A549 (cell line): ENCODE results near the gene MYL4. TPM values are rescaled to one million over a fixed set of nuclear protein-coding genes. Genes with fewer than 3 reads are reported as not detected.

ENCODE experiments used
- ATAC-seq, 2 experiments: fragments of 200-7000 bp in 1 of 2; fragments of >200 bp in 1 of 2; cut with Nextera tagmentation in 1 of 2; cut with Tn5 transposase in 1 of 2; 3 replicates each; pipeline versions ENCODE4 v1.8.0 to v1.9.1; 2018 to 2020; ENCODE audit warnings: mild to moderate bottlenecking in 1 of 2, moderate library complexity in 1 of 2
- CTCF ChIA-PET: fragments of 300-600 bp; sonication (Branson Sonifier 250); formaldehyde crosslinking; extraction: SDS; loops from one replicate; lab custom pipeline; 2021; ENCODE audit warnings: antibody characterized with exemption, inconsistent platforms; lab: Yijun Ruan, JAX
- POLR2A ChIA-PET: fragments of 350-600 bp; formaldehyde crosslinking; extraction: SDS; loops from one replicate; lab custom pipeline; 2021; ENCODE audit warnings: antibody characterized with exemption, inconsistent platforms; lab: Yijun Ruan, JAX
- DNase-seq, 2 experiments: peaks; one replicate each; pipeline versions ENCODE4 v3.0.0 to v3.0.0-alpha.2; 2011 to 2016; ENCODE audit warnings: low read depth in 1 of 2, low spot score in 1 of 2
- FAIRE-seq: peaks from 2 replicates; lab custom pipeline; 2011; peaks lifted over from hg19 to GRCh38; lab: Jason Lieb, UNC
- H3K27ac ChIP-seq, 2 experiments: fragments of >200 bp; sonication (Bioruptor Twin); formaldehyde crosslinking; 3 replicates each; pipeline ENCODE4 v1.5.1; 2016 to 2017
- H3K4me1 ChIP-seq: fragments of >200 bp; sonication (Bioruptor Twin); formaldehyde crosslinking; 3 replicates; pipeline ENCODE4 v1.6.1; 2016
- H3K4me2 ChIP-seq: fragments of >200 bp; sonication (Bioruptor Twin); formaldehyde crosslinking; 3 replicates; pipeline ENCODE4 v1.6.1; 2016
- H3K4me3 ChIP-seq: fragments of >200 bp; sonication (Bioruptor Twin); formaldehyde crosslinking; 3 replicates; pipeline ENCODE4 v1.5.1; 2016
- H3K9me3 ChIP-seq: fragments of >200 bp; sonication (Bioruptor Twin); formaldehyde crosslinking; 3 replicates; pipeline ENCODE4 v1.6.1; 2016
- CBX2 ChIP-seq: fragments of 200-600 bp; sonication (generic); IDR thresholded peaks from 2 replicates; pipeline ENCODE4 v1.6.1; 2016; ENCODE audit warnings: low read depth, mild to moderate bottlenecking, borderline replicate concordance
- CEBPB ChIP-seq, 2 experiments: fragments of >200 bp in 1 of 2; sonication (Bioruptor Twin) in 1 of 2; formaldehyde crosslinking in 1 of 2; IDR thresholded peaks; 2 replicates each; pipeline ENCODE4 v1.6.1; 2012 to 2016
- CHD2 ChIP-seq: fragments of 150-350 bp; IDR thresholded peaks from 2 replicates; pipeline ENCODE4 v1.6.1; 2014; ENCODE audit warnings: low read length; ENCODE audit not compliant: partially characterized antibody
- CHD4 ChIP-seq: fragments of 200-600 bp; sonication (generic); IDR thresholded peaks from 2 replicates; pipeline ENCODE4 v1.6.1; 2016; ENCODE audit warnings: antibody characterized with exemption, mild to moderate bottlenecking, borderline replicate concordance
- FOSL2 ChIP-seq, 2 experiments: fragments of 450-650 bp in 1 of 2; fragments of >200 bp in 1 of 2; sonication (Bioruptor Twin) in 1 of 2; formaldehyde crosslinking; IDR thresholded peaks; 2 replicates each; pipeline versions ENCODE4 v1.5.0 to v1.6.1; 2016 to 2020; ENCODE audit warnings: mild to moderate bottlenecking in 1 of 2, moderate library complexity in 1 of 2
- GATA3 ChIP-seq: IDR thresholded peaks from 2 replicates; pipeline ENCODE4 v1.6.1; 2012; ENCODE audit warnings: borderline replicate concordance
- HOXA7 ChIP-seq: fragments of 250-450 bp; sonication (Bioruptor Pico); IDR thresholded peaks from 2 replicates; pipeline ENCODE4 v1.5.0; 2020; ENCODE audit warnings: mild to moderate bottlenecking, moderate library complexity
- HOXB5 ChIP-seq: fragments of 250-450 bp; sonication (Bioruptor Pico); IDR thresholded peaks from 2 replicates; pipeline ENCODE4 v1.5.0; 2020; ENCODE audit warnings: mild to moderate bottlenecking, moderate library complexity
- JUNB ChIP-seq: fragments of >200 bp; sonication (Bioruptor Twin); formaldehyde crosslinking; IDR thresholded peaks from 2 replicates; pipeline ENCODE4 v1.6.1; 2016
- RAD21 ChIP-seq, 2 experiments: fragments of >200 bp in 1 of 2; sonication (Bioruptor Twin) in 1 of 2; formaldehyde crosslinking in 1 of 2; IDR thresholded peaks in 1 of 2; conservative IDR thresholded peaks in 1 of 2; 2 replicates in 1 of 2; 3 replicates in 1 of 2; pipeline ENCODE4 v1.6.1; 2012 to 2018; ENCODE audit warnings: inconsistent platforms in 1 of 2
- RCOR1 ChIP-seq: fragments of 150-350 bp; IDR thresholded peaks from 2 replicates; pipeline ENCODE4 v1.6.1; 2014; ENCODE audit warnings: antibody characterized with exemption, low read length, low read depth
- TFCP2L1 ChIP-seq: fragments of 250-450 bp; sonication (Bioruptor Pico); IDR thresholded peaks from 2 replicates; pipeline ENCODE4 v1.5.0; 2021; ENCODE audit warnings: mild to moderate bottlenecking
- TP53 ChIP-seq: fragments of 250-450 bp; sonication (Bioruptor Pico); IDR thresholded peaks from 2 replicates; pipeline ENCODE4 v1.5.0; 2021; ENCODE audit warnings: mild to moderate bottlenecking, moderate library complexity
- ZC3H11A ChIP-seq: fragments of 450-650 bp; IDR thresholded peaks from 2 replicates; pipeline ENCODE4 v1.6.1; 2014; ENCODE audit warnings: antibody characterized with exemption, mild to moderate bottlenecking
- ZSCAN20 ChIP-seq: fragments of 250-450 bp; sonication (Bioruptor Pico); IDR thresholded peaks from 2 replicates; pipeline ENCODE4 v1.8.0; 2022; ENCODE audit warnings: mild to moderate bottlenecking, moderate library complexity
- WGBS: methylation state at CpG from one replicate; pipeline ENCODE4 v1.1.6; 2017; ENCODE audit errors: missing lambda C conversion rate; 5-methylcytosine and 5-hydroxymethylcytosine counted together
- polyA plus RNA-seq, 4 experiments: library from polyadenylated mRNA; depleted of rRNA in 3 of 4; stranded (reverse); fragments of >200 nt; fragmentation: RNase III in 1 of 4; extraction: RNeasy Plus Mini Kit Qiagen cat#74134 plus additional on column Dnase treatment in 1 of 4; gene quantifications; 2 replicates in 3 of 4; 3 replicates in 1 of 4; pipeline ENCODE4 v1.2.3, GENCODE V29; 2011 to 2017
- TF ChIP-seq, protein P1 (sequence below): fragments of >200 bp; sonication (Bioruptor Twin); formaldehyde crosslinking; IDR thresholded peaks from 2 replicates; pipeline ENCODE4 v1.6.1; 2016
- TF ChIP-seq, protein P2 (sequence below): fragments of 450-650 bp; IDR thresholded peaks from 2 replicates; pipeline ENCODE4 v1.6.1; 2014; ENCODE audit warnings: antibody characterized with exemption
- TF ChIP-seq, protein P3 (sequence below): IDR thresholded peaks from 2 replicates; pipeline ENCODE4 v1.6.1; 2012; ENCODE audit warnings: low read depth, borderline replicate concordance
- TF ChIP-seq, protein P4 (sequence below): fragments of 250-450 bp; sonication (Bioruptor Pico); IDR thresholded peaks from 2 replicates; pipeline ENCODE4 v1.5.0; 2020; ENCODE audit warnings: low read depth, mild to moderate bottlenecking, moderate library complexity
- TF ChIP-seq, protein P5 (sequence below): fragments of >200 bp; sonication (Bioruptor Twin); formaldehyde crosslinking; IDR thresholded peaks from 3 replicates; pipeline ENCODE4 v1.5.1; 2016

The MYL4 gene
- polyA plus RNA-seq, 2 of the 4 experiments (the other 2 are of a cell fraction): not detected

DNA sequence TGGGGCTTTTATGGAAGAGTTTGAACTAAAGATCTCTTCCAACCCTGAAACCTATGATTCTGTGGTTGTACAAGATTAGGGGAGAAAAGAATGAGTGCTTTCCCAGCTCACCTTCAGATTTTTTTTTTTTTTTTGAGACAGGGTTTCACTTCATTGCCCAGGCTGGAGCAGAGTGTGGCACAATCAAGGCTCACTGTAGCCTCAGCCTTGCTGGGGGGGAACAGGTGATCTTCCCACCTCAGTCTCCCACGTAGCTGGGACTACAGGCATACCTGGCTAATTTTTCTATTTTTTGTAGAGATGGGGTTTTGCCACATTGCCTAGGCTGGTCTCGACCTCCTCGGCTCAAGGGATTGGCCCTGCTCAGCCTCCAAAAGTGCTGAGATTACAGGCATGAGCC, 22.7 kb downstream of the MYL4 start:
- FAIRE-seq (no peak), ATAC-seq (no peak), DNase-seq (no peak)
- no peak overlapping the region for H3K4me3 ChIP-seq
- peaks cover 7% of the 10 kb centered on the region; the same call in 1 of the 3 replicates for H3K4me1 ChIP-seq
- TF ChIP-seq FOSL2 (IDR thresholded peaks at IDR 0.05) (no peak), FOSL2 (CRISPR knock-in tag; IDR thresholded peaks at IDR 0.05) (no peak), CHD4 (no peak), CBX2 (no peak), ZC3H11A (no peak), ZSCAN20 (CRISPR knock-in tag) (no peak), JUNB (no peak)
- TF ChIP-seq, protein P1, sequence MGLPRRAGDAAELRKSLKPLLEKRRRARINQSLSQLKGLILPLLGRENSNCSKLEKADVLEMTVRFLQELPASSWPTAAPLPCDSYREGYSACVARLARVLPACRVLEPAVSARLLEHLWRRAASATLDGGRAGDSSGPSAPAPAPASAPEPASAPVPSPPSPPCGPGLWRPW: no peak
- ChIA-PET POLR2A (no interaction called here), CTCF (interaction anchor here (1.1 to 8.7 kb wide), 6 partner anchors 10 to 384 kb away, joined by 4 to 204 read pairs (median 14); partner anchors contain the start of gene EFCAB13)
- no peak overlapping the region for H3K27ac ChIP-seq
- H3K4me2 ChIP-seq: no peak overlapping the region
- WGBS: 68% methylated on average over 3 of the region's 3 CpGs
- H3K9me3 ChIP-seq: no peaks in the 10 kb centered on the region

DNA sequence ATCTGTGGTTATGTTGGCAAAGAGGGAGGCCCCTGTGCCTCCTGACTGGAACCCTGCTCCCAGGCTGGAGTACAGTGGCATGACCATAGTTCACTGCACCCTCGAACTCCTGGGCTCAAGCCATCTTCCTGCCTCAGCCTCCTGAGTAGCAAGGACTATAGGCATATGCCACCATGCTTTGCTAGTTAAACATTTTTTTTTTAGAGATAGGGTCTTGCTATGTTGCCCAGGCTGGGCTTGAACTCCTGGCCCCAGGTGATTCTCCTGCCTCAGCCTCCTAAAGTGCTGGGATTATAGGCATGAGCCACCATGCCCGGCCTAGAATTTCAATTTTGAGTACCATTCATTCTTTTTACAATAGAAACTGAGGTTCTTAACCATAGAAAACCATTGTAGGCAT, 23.3 kb downstream of the MYL4 start:
- Histone ChIP-seq H3K27ac (no peak overlapping the region), H3K4me1 (peaks cover 7% of the 10 kb centered on the region; the same call in 1 of the 3 replicates), H3K4me2 (no peak overlapping the region), H3K9me3 (no peaks in the 10 kb centered on the region), H3K4me3 (no peak overlapping the region)
- TF ChIP-seq, protein P2, sequence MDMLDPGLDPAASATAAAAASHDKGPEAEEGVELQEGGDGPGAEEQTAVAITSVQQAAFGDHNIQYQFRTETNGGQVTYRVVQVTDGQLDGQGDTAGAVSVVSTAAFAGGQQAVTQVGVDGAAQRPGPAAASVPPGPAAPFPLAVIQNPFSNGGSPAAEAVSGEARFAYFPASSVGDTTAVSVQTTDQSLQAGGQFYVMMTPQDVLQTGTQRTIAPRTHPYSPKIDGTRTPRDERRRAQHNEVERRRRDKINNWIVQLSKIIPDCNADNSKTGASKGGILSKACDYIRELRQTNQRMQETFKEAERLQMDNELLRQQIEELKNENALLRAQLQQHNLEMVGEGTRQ: no peak
- TF ChIP-seq, protein P1: no peak
- TF ChIP-seq TP53: no peak
- TF ChIP-seq GATA3: no peak
- TF ChIP-seq CEBPB (IDR thresholded peaks at IDR 0.05): no peak
- no peak for TF ChIP-seq CHD4
- no peak for TF ChIP-seq RCOR1
- no peak for TF ChIP-seq CHD2
- TF ChIP-seq, protein P3, sequence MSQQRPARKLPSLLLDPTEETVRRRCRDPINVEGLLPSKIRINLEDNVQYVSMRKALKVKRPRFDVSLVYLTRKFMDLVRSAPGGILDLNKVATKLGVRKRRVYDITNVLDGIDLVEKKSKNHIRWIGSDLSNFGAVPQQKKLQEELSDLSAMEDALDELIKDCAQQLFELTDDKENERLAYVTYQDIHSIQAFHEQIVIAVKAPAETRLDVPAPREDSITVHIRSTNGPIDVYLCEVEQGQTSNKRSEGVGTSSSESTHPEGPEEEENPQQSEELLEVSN: no peak
- TF ChIP-seq, protein P4, sequence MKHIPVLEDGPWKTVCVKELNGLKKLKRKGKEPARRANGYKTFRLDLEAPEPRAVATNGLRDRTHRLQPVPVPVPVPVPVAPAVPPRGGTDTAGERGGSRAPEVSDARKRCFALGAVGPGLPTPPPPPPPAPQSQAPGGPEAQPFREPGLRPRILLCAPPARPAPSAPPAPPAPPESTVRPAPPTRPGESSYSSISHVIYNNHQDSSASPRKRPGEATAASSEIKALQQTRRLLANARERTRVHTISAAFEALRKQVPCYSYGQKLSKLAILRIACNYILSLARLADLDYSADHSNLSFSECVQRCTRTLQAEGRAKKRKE: no peak
- no peak for TF ChIP-seq JUNB
- no peak for TF ChIP-seq HOXA7 (CRISPR knock-in tag)
- TF ChIP-seq TFCP2L1 (CRISPR knock-in tag): no peak
- TF ChIP-seq, protein P5, sequence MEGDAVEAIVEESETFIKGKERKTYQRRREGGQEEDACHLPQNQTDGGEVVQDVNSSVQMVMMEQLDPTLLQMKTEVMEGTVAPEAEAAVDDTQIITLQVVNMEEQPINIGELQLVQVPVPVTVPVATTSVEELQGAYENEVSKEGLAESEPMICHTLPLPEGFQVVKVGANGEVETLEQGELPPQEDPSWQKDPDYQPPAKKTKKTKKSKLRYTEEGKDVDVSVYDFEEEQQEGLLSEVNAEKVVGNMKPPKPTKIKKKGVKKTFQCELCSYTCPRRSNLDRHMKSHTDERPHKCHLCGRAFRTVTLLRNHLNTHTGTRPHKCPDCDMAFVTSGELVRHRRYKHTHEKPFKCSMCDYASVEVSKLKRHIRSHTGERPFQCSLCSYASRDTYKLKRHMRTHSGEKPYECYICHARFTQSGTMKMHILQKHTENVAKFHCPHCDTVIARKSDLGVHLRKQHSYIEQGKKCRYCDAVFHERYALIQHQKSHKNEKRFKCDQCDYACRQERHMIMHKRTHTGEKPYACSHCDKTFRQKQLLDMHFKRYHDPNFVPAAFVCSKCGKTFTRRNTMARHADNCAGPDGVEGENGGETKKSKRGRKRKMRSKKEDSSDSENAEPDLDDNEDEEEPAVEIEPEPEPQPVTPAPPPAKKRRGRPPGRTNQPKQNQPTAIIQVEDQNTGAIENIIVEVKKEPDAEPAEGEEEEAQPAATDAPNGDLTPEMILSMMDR: no peak
- no peak for TF ChIP-seq RAD21 (conservative IDR thresholded peaks at IDR 0.05 in 1 of 2, IDR thresholded peaks at IDR 0.05 in 1 of 2)
- no peak for TF ChIP-seq HOXB5 (CRISPR knock-in tag)
- DNase-seq (no peak), ATAC-seq (no peak), FAIRE-seq (no peak)
- 59% methylated on average over 2 of the region's 2 CpGs for WGBS
- POLR2A ChIA-PET: no interaction called here
- CTCF ChIA-PET: interaction anchor here (0.6 to 8.7 kb wide), 7 partner anchors 9 to 383 kb away, joined by 3 to 204 read pairs (median 4); partner anchors contain the start of gene EFCAB13
